ENCODE measurements around the gene LAMA3.

DNA sequence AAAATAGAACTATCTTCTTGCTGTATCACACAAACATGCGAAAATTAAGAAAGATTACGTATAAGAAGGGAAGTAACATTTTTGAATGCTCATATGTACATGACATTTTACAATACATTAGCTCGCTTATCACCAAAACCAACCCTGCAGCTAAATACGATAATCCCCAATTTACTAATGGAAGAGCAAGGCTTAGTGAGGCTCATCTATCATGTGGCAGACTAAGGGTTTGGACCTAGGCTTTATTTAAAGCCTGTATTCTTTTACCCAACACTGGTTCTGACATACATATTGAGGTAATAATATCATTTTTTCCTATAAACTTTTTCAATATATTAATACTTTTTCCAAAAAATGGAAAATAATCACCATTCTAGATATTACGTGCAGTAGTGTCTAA is 208.5 kb downstream of the LAMA3 start:
- TF ChIP-seq, protein P1, sequence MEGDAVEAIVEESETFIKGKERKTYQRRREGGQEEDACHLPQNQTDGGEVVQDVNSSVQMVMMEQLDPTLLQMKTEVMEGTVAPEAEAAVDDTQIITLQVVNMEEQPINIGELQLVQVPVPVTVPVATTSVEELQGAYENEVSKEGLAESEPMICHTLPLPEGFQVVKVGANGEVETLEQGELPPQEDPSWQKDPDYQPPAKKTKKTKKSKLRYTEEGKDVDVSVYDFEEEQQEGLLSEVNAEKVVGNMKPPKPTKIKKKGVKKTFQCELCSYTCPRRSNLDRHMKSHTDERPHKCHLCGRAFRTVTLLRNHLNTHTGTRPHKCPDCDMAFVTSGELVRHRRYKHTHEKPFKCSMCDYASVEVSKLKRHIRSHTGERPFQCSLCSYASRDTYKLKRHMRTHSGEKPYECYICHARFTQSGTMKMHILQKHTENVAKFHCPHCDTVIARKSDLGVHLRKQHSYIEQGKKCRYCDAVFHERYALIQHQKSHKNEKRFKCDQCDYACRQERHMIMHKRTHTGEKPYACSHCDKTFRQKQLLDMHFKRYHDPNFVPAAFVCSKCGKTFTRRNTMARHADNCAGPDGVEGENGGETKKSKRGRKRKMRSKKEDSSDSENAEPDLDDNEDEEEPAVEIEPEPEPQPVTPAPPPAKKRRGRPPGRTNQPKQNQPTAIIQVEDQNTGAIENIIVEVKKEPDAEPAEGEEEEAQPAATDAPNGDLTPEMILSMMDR (IDR thresholded peaks at IDR 0.05) = no peak
- TF ChIP-seq EP300 (IDR thresholded peaks at IDR 0.05) = no peak
